HG02759 (cell line): Measurements from ENCODE around the gene FAM117B.
"Not testable (repeated sequence)": the region's sequence is repeated elsewhere in the genome, so short reads cannot be mapped to it uniquely, and the experiment has no call there.

Experiments
- ATAC-seq: cut with Tn5 transposase; IDR thresholded peaks from one replicate; pipeline ENCODE4 v1.9.1; 2021; ENCODE audit warnings: mild to moderate bottlenecking, moderate library complexity; ENCODE audit not compliant: unreplicated experiment

The FAM117B gene

GRCh38 chr2:202807431-202808138, 172.8 kb downstream of the FAM117B start:
- ATAC-seq = not testable (repeated sequence)

DNA sequence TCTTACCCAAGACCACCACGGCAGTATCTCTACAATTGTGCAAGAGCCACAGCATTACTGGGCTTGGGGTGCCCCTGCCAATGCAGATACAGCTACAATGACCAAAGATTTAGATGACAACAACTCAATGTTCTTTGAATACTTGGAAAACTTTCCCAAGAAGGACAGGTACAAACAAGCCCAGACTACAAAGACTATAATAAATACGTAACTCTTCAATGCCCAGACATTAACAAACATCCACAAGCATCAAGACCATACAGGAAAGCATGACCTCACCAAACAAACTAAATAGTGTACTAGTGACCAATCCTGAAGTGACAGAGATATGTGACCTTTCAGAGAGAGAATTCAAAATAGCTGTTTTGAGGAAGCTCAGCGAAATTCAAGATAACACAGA, 174.0 kb downstream of the FAM117B start:
- ATAC-seq = no peak

DNA sequence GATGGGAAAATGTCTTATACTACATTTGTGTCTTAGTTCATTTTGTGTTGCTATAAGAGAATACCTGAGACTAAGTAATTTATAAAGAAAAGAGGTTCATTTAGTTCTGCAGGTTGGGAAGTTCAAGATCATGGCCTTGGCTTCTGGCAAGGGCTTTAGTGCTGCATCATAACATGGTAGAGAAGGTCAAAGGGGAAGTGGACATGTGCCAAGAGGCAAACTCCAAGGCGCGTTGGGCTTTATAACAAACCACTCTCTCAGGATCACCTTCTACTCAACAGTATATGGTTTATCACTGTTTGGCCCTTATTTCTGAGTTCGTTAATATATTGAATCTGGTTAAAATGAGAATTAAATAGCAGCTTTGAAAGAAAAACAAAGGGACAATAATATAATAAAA, 178.6 kb downstream of the FAM117B start:
- no peak for ATAC-seq

- no peak for ATAC-seq
Observed at GRCh38 chr2:202814226-202814625, 179.5 kb downstream of the FAM117B start.

DNA sequence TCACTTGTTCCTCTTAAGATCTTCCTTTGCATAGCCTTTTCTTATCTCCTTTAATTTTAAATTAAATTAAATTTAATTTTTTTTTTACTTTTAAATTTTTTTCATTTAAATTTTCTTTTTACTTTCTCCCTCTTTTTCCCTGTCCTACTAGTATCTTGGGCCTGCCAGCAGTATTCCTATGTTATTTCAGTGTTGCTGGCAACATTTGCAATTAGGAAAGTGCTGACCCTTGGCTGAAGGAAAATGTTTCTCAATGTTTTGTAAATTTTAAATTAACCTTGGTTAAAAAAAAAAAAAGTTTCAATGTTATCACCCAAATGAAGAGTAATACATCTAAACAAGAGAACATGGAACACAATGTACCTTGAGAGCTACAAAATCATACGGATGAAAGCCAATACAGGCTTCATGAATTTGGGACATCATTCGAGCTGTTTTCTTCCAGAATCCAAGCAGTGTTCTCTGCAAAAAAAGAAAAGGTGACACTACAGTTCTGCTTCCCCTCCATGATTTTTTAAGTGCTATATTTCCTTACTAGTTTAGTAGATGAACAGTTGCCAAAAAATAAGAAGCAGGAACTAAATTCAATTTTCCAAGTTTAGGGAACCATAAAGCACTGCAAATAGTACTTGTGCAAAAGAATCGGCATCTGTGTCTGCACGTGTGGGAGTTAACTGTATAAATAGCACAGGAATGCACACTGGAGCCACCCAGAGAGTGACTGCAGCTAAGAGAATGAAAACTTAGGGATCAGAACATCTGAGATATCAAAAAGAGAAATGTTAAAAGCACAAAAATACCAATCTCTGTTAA, 181.0 kb downstream of the FAM117B start:
- no peak for ATAC-seq

- ATAC-seq = no peak
Observed at GRCh38 chr2:202817771-202818170, 183.0 kb downstream of the FAM117B start.

DNA sequence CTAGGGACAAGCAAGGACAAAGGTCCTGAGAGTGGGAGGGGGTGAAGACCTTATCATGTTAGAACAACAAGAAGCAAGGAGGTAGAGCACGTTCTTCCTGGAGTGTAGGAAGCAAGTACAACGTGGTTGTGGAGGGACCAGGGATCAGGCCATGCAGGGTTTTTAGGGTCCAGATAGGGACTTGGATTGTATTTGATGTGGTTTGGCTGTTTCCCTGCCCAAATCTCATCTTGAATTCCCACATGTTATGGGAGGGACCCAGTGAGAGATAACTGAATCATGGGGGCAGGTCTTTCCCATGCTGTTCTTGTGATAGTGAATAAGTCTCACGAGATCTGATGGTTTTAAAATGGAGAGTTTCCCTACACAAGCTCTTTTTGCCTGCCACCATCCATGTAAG, 183.6 kb downstream of the FAM117B start:
- no peak for ATAC-seq
